H1 (cell line): ENCODE results near the gene KANSL1L. TPM values are rescaled to one million over a fixed set of nuclear protein-coding genes. Genes with fewer than 3 reads are reported as not detected.

ENCODE experiments used
- CREB1 ChIP-seq: IDR thresholded peaks from 2 replicates; pipeline ENCODE4 v1.6.1; 2012; ENCODE audit warnings: inconsistent platforms
- GABPA ChIP-seq: IDR thresholded peaks from 2 replicates; pipeline ENCODE4 v1.6.1; 2011; ENCODE audit warnings: mild to moderate bottlenecking, low read length, moderate library complexity, borderline replicate concordance; ENCODE audit not compliant: insufficient read depth
- KDM5A ChIP-seq: fragments of 200-600 bp; IDR thresholded peaks from 2 replicates; pipeline ENCODE4 v1.7.1; 2012; ENCODE audit warnings: mild to moderate bottlenecking, low read length, inconsistent platforms, mixed read lengths
- NANOG ChIP-seq: IDR thresholded peaks from 2 replicates; pipeline ENCODE4 v1.6.1; 2011; ENCODE audit warnings: low read length, low read depth, mild to moderate bottlenecking, inconsistent platforms; ENCODE audit not compliant: insufficient read depth, poor library complexity, severe bottlenecking
- PHF8 ChIP-seq: fragments of 200-600 bp; sonication (generic); conservative IDR thresholded peaks from 2 replicates; pipeline ENCODE4 v1.7.1; 2012; ENCODE audit warnings: low read depth, mild to moderate bottlenecking, inconsistent platforms, low read length, moderate library complexity
- POLR2AphosphoS5 ChIP-seq: IDR thresholded peaks from 2 replicates; pipeline ENCODE4 v1.6.1; 2011; ENCODE audit warnings: low read depth, low read length
- TAF1 ChIP-seq: IDR thresholded peaks from 2 replicates; pipeline ENCODE4 v1.6.1; 2011; ENCODE audit warnings: mild to moderate bottlenecking, low read depth, low read length
- TAF7 ChIP-seq: optimal IDR thresholded peaks from 2 replicates; pipeline ENCODE3; 2011; ENCODE audit warnings: low read depth, mild to moderate bottlenecking, inconsistent platforms, low read length, moderate library complexity, borderline replicate concordance
- TBP ChIP-seq: IDR thresholded peaks from 2 replicates; pipeline ENCODE4 v1.6.1; 2011; ENCODE audit warnings: low read depth, low read length, improper control_type of control experiment
- polyA plus RNA-seq, 7 experiments: library from polyadenylated mRNA; depleted of rRNA in 3 of 7; stranded (reverse) in 5 of 7; unstranded in 2 of 7; fragments of >200 nt in 5 of 7; fragments of 200-250 nt in 2 of 7; gene quantifications; 1 replicate in 5 of 7; 2 replicates in 1 of 7; 4 replicates in 1 of 7; pipeline versions ENCODE4 v1.2.1 to v1.2.3, GENCODE V29; 2011 to 2013; ENCODE audit warnings: missing spikeins in 2 of 7, mixed read lengths in 2 of 7
- total RNA-seq: library from RNA; stranded (reverse); fragmentation: NEBNext Ultra II Directional; extraction: Animal tissue kit (Norgen Biotek cat#: 25700); gene quantifications from 2 replicates; pipeline ENCODE4 v1.2.1, GENCODE V29; 2021
- TF ChIP-seq, protein P1 (sequence below): fragments of 300-600 bp; sonication (generic); IDR thresholded peaks from 2 replicates; pipeline ENCODE4 v1.7.1; 2012; ENCODE audit warnings: low read length, moderate library complexity, mild to moderate bottlenecking, inconsistent platforms; ENCODE audit not compliant: insufficient replicate concordance

The KANSL1L gene
- total and polyA plus RNA-seq, 2 of the 8 experiments (the other 6 are each of a cell fraction or from before 2014, with no cell fraction given): 5.4 to 17.2 TPM

- TF ChIP-seq TBP (peak; percentile 63; the same call in 1 of the 2 replicates), POLR2AphosphoS5 (peak; percentile 64), GABPA (no peak), NANOG (no peak), KDM5A (no peak), CREB1 (no peak), TAF1 (peak; percentile 72), TAF7 (no peak), PHF8 (peak; percentile 17; the same call in 1 of the 2 replicates)
- TF ChIP-seq, protein P1, sequence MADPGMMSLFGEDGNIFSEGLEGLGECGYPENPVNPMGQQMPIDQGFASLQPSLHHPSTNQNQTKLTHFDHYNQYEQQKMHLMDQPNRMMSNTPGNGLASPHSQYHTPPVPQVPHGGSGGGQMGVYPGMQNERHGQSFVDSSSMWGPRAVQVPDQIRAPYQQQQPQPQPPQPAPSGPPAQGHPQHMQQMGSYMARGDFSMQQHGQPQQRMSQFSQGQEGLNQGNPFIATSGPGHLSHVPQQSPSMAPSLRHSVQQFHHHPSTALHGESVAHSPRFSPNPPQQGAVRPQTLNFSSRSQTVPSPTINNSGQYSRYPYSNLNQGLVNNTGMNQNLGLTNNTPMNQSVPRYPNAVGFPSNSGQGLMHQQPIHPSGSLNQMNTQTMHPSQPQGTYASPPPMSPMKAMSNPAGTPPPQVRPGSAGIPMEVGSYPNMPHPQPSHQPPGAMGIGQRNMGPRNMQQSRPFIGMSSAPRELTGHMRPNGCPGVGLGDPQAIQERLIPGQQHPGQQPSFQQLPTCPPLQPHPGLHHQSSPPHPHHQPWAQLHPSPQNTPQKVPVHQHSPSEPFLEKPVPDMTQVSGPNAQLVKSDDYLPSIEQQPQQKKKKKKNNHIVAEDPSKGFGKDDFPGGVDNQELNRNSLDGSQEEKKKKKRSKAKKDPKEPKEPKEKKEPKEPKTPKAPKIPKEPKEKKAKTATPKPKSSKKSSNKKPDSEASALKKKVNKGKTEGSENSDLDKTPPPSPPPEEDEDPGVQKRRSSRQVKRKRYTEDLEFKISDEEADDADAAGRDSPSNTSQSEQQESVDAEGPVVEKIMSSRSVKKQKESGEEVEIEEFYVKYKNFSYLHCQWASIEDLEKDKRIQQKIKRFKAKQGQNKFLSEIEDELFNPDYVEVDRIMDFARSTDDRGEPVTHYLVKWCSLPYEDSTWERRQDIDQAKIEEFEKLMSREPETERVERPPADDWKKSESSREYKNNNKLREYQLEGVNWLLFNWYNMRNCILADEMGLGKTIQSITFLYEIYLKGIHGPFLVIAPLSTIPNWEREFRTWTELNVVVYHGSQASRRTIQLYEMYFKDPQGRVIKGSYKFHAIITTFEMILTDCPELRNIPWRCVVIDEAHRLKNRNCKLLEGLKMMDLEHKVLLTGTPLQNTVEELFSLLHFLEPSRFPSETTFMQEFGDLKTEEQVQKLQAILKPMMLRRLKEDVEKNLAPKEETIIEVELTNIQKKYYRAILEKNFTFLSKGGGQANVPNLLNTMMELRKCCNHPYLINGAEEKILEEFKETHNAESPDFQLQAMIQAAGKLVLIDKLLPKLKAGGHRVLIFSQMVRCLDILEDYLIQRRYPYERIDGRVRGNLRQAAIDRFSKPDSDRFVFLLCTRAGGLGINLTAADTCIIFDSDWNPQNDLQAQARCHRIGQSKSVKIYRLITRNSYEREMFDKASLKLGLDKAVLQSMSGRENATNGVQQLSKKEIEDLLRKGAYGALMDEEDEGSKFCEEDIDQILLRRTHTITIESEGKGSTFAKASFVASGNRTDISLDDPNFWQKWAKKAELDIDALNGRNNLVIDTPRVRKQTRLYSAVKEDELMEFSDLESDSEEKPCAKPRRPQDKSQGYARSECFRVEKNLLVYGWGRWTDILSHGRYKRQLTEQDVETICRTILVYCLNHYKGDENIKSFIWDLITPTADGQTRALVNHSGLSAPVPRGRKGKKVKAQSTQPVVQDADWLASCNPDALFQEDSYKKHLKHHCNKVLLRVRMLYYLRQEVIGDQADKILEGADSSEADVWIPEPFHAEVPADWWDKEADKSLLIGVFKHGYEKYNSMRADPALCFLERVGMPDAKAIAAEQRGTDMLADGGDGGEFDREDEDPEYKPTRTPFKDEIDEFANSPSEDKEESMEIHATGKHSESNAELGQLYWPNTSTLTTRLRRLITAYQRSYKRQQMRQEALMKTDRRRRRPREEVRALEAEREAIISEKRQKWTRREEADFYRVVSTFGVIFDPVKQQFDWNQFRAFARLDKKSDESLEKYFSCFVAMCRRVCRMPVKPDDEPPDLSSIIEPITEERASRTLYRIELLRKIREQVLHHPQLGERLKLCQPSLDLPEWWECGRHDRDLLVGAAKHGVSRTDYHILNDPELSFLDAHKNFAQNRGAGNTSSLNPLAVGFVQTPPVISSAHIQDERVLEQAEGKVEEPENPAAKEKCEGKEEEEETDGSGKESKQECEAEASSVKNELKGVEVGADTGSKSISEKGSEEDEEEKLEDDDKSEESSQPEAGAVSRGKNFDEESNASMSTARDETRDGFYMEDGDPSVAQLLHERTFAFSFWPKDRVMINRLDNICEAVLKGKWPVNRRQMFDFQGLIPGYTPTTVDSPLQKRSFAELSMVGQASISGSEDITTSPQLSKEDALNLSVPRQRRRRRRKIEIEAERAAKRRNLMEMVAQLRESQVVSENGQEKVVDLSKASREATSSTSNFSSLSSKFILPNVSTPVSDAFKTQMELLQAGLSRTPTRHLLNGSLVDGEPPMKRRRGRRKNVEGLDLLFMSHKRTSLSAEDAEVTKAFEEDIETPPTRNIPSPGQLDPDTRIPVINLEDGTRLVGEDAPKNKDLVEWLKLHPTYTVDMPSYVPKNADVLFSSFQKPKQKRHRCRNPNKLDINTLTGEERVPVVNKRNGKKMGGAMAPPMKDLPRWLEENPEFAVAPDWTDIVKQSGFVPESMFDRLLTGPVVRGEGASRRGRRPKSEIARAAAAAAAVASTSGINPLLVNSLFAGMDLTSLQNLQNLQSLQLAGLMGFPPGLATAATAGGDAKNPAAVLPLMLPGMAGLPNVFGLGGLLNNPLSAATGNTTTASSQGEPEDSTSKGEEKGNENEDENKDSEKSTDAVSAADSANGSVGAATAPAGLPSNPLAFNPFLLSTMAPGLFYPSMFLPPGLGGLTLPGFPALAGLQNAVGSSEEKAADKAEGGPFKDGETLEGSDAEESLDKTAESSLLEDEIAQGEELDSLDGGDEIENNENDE: no peak
These were observed at the start of gene KANSL1L (continued) for GRCh38 chr2:210171309-210172218.
